ENCODE measurements around the gene SYNJ2BP. TPM values are rescaled to one million over a fixed set of nuclear protein-coding genes. Genes with fewer than 3 reads are reported as not detected.

SYNJ2BP gene
- total RNA-seq, 1 donor from 2014 or later, result 23.9 TPM

- DNase-seq (ENCODE audit: low read depth), result no peak
These were observed 24.2 kb downstream of the SYNJ2BP start for GRCh38 chr14:70392676-70393075.

GRCh38 chr14:70391493-70392391 is 25.1 kb downstream of the SYNJ2BP start:
- peak; percentile 17 for DNase-seq (ENCODE audit: low read depth)

GRCh38 chr14:70382536-70382935 is 34.4 kb downstream of the SYNJ2BP start:
- DNase-seq (ENCODE audit: low read depth), result no peak

- no peak for DNase-seq (ENCODE audit: low read depth)
These were observed 36.1 kb downstream of the SYNJ2BP start for GRCh38 chr14:70380824-70381223.

- no peak for DNase-seq (ENCODE audit: low read depth)
These were observed 38.2 kb downstream of the SYNJ2BP start for GRCh38 chr14:70378696-70379095.

Other genes with a start within 250 kb of the SYNJ2BP start
- 25.2 and 30.1 TPM in 2 replicates for gene SLC8A3, start 228.1 kb downstream of the SYNJ2BP start, total RNA-seq
- 36.3 and 37.8 TPM in 2 replicates for gene COX16, start 57.4 kb downstream of the SYNJ2BP start, total RNA-seq
- 0.67 and 1.3 TPM in 2 replicates for gene ADAM21, start 35.1 kb upstream of the SYNJ2BP start, total RNA-seq
- gene ADAM20, start 117.9 kb upstream of the SYNJ2BP start, total RNA-seq, result 0.64 and 0.88 TPM in 2 replicates
- 25.5 and 29.2 TPM in 2 replicates for gene MED6, start 183.6 kb upstream of the SYNJ2BP start, total RNA-seq
- 39.5 and 61.5 TPM in 2 replicates for gene TTC9, start 224.8 kb upstream of the SYNJ2BP start, total RNA-seq